HFFc6 (cell line): ENCODE data around the gene PDCD1. TPM values are rescaled to one million over a fixed set of nuclear protein-coding genes. Genes with fewer than 3 reads are reported as not detected.
"Not testable (repeated sequence)": the region's sequence is repeated elsewhere in the genome, so short reads cannot be mapped to it uniquely, and the experiment has no call there.

ENCODE experiments used
- DNase-seq: peaks from one replicate; pipeline ENCODE4 v3.0.0-alpha.2; 2018
- H3K27ac Mint-ChIP-seq: 2 replicates; pipeline ENCODE4 v1.8.0; 2020; ENCODE audit warnings: mild to moderate bottlenecking, mixed read lengths
- H3K27me3 Mint-ChIP-seq: 2 replicates; pipeline ENCODE4 v1.8.0; 2021; ENCODE audit warnings: mild to moderate bottlenecking, moderate library complexity, mixed read lengths; ENCODE audit not compliant: insufficient read depth
- H3K36me3 Mint-ChIP-seq: 2 replicates; pipeline ENCODE4 v1.8.0; 2021; ENCODE audit warnings: low read depth, mixed read lengths
- H3K4me1 Mint-ChIP-seq: 2 replicates; pipeline ENCODE4 v1.8.0; 2020; ENCODE audit warnings: low read depth, mixed read lengths
- H3K4me3 Mint-ChIP-seq: 2 replicates; pipeline ENCODE4 v1.8.0; 2020; ENCODE audit warnings: mild to moderate bottlenecking, moderate library complexity, mixed read lengths
- H3K9me3 Mint-ChIP-seq: 2 replicates; pipeline ENCODE4 v1.8.0; 2020; ENCODE audit warnings: mild to moderate bottlenecking, mixed read lengths
- long read RNA-seq: library from polyadenylated mRNA; unstranded; transcript quantifications from one replicate; pipeline ENCODE4 v2.0.0, GENCODE V29; 2019
- total RNA-seq, 6 experiments: library from RNA; stranded (reverse); fragmentation: NEBNext Ultra II Directional; extraction: Animal tissue kit (Norgen Biotek cat#: 25700); gene quantifications; 2 replicates in 1 of 6; 3 replicates in 5 of 6; pipeline ENCODE4 v1.2.3, GENCODE V29; 2021
- TF ChIP-seq, protein P1 (sequence below): fragments of 200-600 bp; sonication (generic); IDR thresholded peaks from 2 replicates; pipeline ENCODE4 v1.5.0; 2021; ENCODE audit warnings: antibody characterized with exemption, mild to moderate bottlenecking

The PDCD1 gene
- total RNA-seq: not detected
- long read RNA-seq: 0 reads

DNA sequence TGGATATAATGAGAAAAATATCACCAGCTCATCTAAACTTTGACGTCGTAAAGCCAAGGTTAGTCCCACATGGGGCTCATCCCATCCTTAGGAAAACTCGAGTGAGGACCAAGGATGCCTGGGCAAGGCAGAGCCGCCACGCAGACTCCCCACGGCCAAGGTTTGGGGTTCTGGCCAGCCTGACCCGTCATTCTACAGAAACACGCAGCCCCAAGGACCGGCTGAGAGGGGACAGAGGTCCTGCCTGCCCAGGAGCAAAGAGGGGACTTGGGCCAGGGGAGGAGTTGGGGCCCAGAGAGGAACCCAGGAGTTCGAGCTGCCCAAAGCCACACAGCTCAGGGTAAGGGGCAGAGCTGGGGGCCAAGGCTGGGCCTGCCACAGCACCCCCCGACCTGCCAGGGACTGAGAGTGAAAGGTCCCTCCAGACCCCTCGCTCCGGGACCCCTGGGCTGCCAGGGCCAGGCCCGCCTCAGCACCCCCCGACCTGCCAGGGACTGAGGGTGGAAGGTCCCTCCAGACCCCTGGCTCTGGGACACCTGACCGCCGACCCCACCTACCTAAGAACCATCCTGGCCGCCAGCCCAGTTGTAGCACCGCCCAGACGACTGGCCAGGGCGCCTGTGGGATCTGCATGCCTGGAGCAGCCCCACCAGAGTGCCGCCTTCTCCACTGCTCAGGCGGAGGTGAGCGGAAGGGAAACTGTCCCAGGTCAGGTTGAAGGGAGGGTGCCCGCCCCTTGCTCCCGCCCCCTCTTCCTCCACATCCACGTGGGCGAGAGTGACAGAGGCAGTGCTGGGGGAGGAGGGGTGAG, at the start of gene PDCD1:
PDCD1 (minus strand) TSS at position 689 of the 811 bp plus-strand sequence; CDS start at position 633, 56 bp downstream.
- TF ChIP-seq, protein P1, sequence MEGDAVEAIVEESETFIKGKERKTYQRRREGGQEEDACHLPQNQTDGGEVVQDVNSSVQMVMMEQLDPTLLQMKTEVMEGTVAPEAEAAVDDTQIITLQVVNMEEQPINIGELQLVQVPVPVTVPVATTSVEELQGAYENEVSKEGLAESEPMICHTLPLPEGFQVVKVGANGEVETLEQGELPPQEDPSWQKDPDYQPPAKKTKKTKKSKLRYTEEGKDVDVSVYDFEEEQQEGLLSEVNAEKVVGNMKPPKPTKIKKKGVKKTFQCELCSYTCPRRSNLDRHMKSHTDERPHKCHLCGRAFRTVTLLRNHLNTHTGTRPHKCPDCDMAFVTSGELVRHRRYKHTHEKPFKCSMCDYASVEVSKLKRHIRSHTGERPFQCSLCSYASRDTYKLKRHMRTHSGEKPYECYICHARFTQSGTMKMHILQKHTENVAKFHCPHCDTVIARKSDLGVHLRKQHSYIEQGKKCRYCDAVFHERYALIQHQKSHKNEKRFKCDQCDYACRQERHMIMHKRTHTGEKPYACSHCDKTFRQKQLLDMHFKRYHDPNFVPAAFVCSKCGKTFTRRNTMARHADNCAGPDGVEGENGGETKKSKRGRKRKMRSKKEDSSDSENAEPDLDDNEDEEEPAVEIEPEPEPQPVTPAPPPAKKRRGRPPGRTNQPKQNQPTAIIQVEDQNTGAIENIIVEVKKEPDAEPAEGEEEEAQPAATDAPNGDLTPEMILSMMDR: no peak
- DNase-seq: no peak

DNA sequence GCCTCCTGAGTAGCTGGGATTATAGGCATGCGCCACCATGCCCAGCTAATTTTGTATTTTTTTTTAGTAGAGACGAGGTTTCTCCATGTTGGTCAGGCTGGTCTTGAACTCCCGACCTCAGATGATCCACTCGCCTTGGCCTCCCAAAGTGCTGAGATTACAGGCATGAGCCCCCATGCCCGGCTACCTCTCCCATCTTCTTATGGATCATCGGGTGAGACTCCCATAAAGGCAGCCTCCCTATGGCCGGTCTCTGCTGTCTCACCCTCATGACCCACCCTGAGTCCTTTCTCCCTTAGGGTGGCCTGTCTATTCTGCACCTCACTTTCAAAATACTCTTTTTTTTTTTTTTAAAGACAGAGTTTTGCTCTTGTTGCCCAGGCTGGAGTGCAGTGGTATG, 49.1 kb upstream of the PDCD1 start:
- not testable (repeated sequence) for H3K9me3 Mint-ChIP-seq, H3K27ac Mint-ChIP-seq, H3K27me3 Mint-ChIP-seq, H3K4me3 Mint-ChIP-seq, H3K4me1 Mint-ChIP-seq, DNase-seq
- H3K36me3 Mint-ChIP-seq: peaks cover 16% of the 10 kb centered on the region; the same call in 1 of the 2 replicates

More for the DNA sequence above, at the start of gene PDCD1:
- no peaks in the 10 kb centered on the region; the same call in 1 of the 2 replicates for H3K4me1 Mint-ChIP-seq
- peak within 1 kb of the TSS; percentile 78 for H3K4me3 Mint-ChIP-seq
- peaks cover 9% of the 10 kb centered on the region for H3K27me3 Mint-ChIP-seq
- no peaks in the 10 kb centered on the region for H3K36me3 Mint-ChIP-seq
- H3K27ac Mint-ChIP-seq: no peak within 1 kb of the TSS
- H3K9me3 Mint-ChIP-seq: no peaks in the 10 kb centered on the region

DNA sequence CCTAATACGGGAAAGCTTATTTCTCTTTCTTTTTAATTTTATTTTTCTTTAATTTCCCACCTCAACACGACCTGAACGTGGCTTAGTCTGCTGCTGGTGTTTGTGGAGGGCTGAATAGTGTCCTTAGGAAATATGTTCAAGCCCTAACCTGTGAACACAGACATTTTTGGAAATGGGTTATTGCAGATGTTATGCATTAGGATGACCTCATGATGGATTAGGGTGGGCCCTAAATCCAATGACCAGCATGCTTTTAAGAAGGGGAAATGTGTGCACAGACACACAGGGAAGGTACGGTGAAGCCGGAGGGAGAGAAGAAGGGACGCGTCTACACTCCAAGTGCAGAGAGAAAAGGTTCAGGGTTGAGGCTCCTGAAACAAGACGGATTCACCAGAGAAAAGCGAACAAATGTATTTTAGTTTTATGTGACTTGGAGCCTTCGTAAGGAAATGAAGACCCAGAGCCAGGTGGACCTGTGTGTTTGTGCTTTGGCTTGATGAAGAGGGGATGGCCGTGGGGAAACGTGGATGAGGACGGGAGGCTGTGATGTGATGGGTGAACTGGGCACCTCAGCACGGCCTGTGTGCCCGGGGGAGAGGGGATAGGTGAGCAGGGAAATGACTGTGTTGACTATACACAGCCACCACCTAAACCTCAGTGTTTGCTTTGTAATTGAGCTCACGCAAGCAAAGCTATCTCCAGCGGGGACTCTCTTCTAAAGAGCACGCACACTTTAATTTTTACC, 48.3 kb upstream of the PDCD1 start:
- Mint-ChIP-seq H3K27ac (no peak overlapping the region), H3K4me3 (no peak overlapping the region), H3K9me3 (peaks cover 5% of the 10 kb centered on the region), H3K4me1 (no peaks in the 10 kb centered on the region), H3K27me3 (peaks cover 2% of the 10 kb centered on the region), H3K36me3 (peaks cover 11% of the 10 kb centered on the region; the same call in 1 of the 2 replicates)
- no peak for DNase-seq
- TF ChIP-seq, protein P1: no peak

DNA sequence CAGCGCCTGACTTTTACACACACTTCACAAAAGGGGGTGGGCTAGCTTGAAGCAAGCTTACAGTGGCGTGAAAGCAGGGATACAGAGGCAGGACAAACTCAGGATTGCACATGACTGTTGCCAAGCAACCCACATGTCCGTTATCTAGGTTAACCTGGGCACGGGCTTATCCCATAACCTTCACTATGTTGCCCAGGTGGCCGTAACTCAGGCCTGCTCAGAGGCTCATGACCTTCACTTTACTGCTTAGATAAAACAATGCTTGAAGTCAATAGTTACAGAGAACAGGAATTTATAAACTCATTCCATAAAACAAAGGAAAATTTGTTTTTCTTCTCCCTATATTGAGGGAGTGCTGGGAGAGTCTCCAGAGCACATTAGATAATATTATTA, 47.7 kb upstream of the PDCD1 start:
- not testable (repeated sequence) for H3K27me3 Mint-ChIP-seq, H3K9me3 Mint-ChIP-seq

DNA sequence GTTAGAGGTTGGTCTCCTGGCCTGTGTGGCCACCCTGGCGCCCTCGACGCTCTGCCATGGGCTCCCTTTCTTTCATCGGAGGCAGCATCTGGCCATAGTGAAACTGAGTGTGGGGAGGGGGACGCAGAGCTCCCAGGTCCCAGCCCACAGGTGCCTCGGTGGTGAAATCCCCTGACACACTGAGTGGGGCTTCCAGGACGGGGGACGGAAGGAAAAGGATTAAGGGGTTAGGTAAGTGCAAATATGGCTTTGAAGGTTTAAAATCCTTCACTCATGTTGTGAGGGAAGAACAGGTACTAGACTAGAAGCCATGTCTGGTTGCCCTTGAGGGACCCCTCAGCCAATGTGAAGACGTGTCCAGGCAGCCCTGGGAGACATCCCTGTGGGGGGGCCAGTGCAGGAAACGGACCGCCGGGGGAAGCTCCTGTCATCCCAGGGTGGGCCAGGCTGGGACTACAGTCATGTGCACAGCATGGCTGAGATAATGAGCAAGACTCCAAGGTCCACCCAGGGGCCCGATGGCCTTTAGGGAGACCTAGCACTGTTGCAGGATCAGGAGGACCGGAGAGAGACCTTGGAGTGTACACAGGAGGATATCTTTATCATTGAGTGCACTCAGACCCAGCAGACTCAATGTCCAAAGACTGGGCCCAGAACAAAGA, 47.2 kb upstream of the PDCD1 start:
- Mint-ChIP-seq H3K36me3 (peaks cover 9% of the 10 kb centered on the region), H3K4me3 (no peak overlapping the region), H3K27ac (no peak overlapping the region), H3K4me1 (no peaks in the 10 kb centered on the region), H3K9me3 (no peaks in the 10 kb centered on the region; the same call in 1 of the 2 replicates), H3K27me3 (peaks cover 2% of the 10 kb centered on the region)
- DNase-seq: no peak
- TF ChIP-seq, protein P1: no peak

More for the DNA sequence above, 47.7 kb upstream of the PDCD1 start:
- not testable (repeated sequence) for DNase-seq, H3K36me3 Mint-ChIP-seq, H3K4me3 Mint-ChIP-seq, H3K27ac Mint-ChIP-seq, H3K4me1 Mint-ChIP-seq
